ENCODE data around the gene DOCK10.
A peak's percentile ranks its signal among the peaks of the same experiment; 100 is the strongest.

The DOCK10 gene

GRCh38 chr2:224909885-224910573 is 132.2 kb downstream of the DOCK10 start:
- peak; percentile 93 for DNase-seq

- DNase-seq, result no peak
Measured at GRCh38 chr2:224908818-224909217, 133.4 kb downstream of the DOCK10 start.

- no peak for DNase-seq
Measured at GRCh38 chr2:224904381-224904780, 137.9 kb downstream of the DOCK10 start.

- DNase-seq, result no peak
Measured at GRCh38 chr2:224903621-224904020, 138.6 kb downstream of the DOCK10 start.

GRCh38 chr2:224901121-224901676 is 141.1 kb downstream of the DOCK10 start:
- DNase-seq, result no peak

- DNase-seq, result no peak
Measured at GRCh38 chr2:224895377-224895776, 146.9 kb downstream of the DOCK10 start.

GRCh38 chr2:224894356-224894755 is 147.9 kb downstream of the DOCK10 start:
- DNase-seq, result no peak

- DNase-seq, result no peak
Measured at GRCh38 chr2:224893848-224894247, 148.4 kb downstream of the DOCK10 start.

- peak; percentile 11 for DNase-seq
Measured at GRCh38 chr2:224892574-224893204, 149.6 kb downstream of the DOCK10 start.

- no peak for DNase-seq
Measured at GRCh38 chr2:224890372-224890771, 151.9 kb downstream of the DOCK10 start.

- no peak for DNase-seq
Measured at GRCh38 chr2:224887141-224887540, 155.1 kb downstream of the DOCK10 start.

- DNase-seq, result peak; percentile 79
Measured at GRCh38 chr2:224885836-224886547, 156.3 kb downstream of the DOCK10 start.

- DNase-seq, result no peak
Measured at GRCh38 chr2:224885291-224885690, 157.0 kb downstream of the DOCK10 start.

- DNase-seq, result no peak
Measured at GRCh38 chr2:224884188-224884587, 158.1 kb downstream of the DOCK10 start.

- no peak for DNase-seq
Measured at GRCh38 chr2:224883700-224884099, 158.6 kb downstream of the DOCK10 start.

GRCh38 chr2:224883172-224883516 is 159.1 kb downstream of the DOCK10 start:
- DNase-seq, result no peak

GRCh38 chr2:224882291-224883171 is 159.7 kb downstream of the DOCK10 start:
- peak; percentile 65 for DNase-seq

GRCh38 chr2:224881846-224882245 is 160.4 kb downstream of the DOCK10 start:
- DNase-seq, result no peak

GRCh38 chr2:224876522-224876921 is 165.7 kb downstream of the DOCK10 start:
- no peak for DNase-seq

GRCh38 chr2:224875841-224876240 is 166.4 kb downstream of the DOCK10 start:
- no peak for DNase-seq

- no peak for DNase-seq
Measured at GRCh38 chr2:224875153-224875552, 167.1 kb downstream of the DOCK10 start.

- DNase-seq, result no peak
Measured at GRCh38 chr2:224871813-224872212, 170.5 kb downstream of the DOCK10 start.

- peak; percentile 8 for DNase-seq
Measured at GRCh38 chr2:224870341-224870740, 171.9 kb downstream of the DOCK10 start.

All from NCI-H226 (cell line).